Cardiac muscle cell (in vitro differentiated cells and primary cell): ENCODE measurements around the gene WDFY2. TPM values are rescaled to one million over a fixed set of nuclear protein-coding genes. Genes with fewer than 3 reads are reported as not detected.

ENCODE experiments used
- DNase-seq, 2 donors: peaks; one replicate each; pipeline versions ENCODE4 v3.0.0 to v3.0.0-alpha.2; 2010 to 2017; ENCODE audit warnings: low read depth in 1 of 2, low spot score in 1 of 2
- H3K27ac ChIP-seq: fragments of 200-600 bp; sonication (generic); 2 replicates; pipeline ENCODE4 v1.5.1; 2016
- H3K27me3 ChIP-seq: fragments of 200-600 bp; sonication (generic); 2 replicates; pipeline ENCODE4 v1.6.0; 2016; ENCODE audit warnings: control low read depth
- H3K36me3 ChIP-seq: fragments of 200-600 bp; sonication (generic); 2 replicates; pipeline ENCODE4 v1.5.1; 2016; ENCODE audit warnings: control low read depth
- H3K4me1 ChIP-seq: fragments of 200-600 bp; sonication (generic); 2 replicates; pipeline ENCODE4 v1.8.1; 2017; ENCODE audit warnings: low read depth, mild to moderate bottlenecking, mixed run types
- H3K4me3 ChIP-seq: fragments of 200-600 bp; sonication (generic); 2 replicates; pipeline ENCODE4 v1.5.1; 2016; ENCODE audit warnings: mild to moderate bottlenecking
- H3K9me3 ChIP-seq: fragments of 200-600 bp; sonication (generic); 2 replicates; pipeline ENCODE4 v1.5.1; 2017; ENCODE audit warnings: low read depth, mild to moderate bottlenecking, control low read depth
- CTCF ChIP-seq: IDR thresholded peaks from 2 replicates; pipeline ENCODE4 v1.5.1; 2012; ENCODE audit warnings: low read depth, mild to moderate bottlenecking, low read length
- polyA plus RNA-seq: library from polyadenylated mRNA; unstranded; fragments of >200 nt; fragmentation: Nextera tagmentation; extraction: Ambion mirVana; gene quantifications from 2 replicates; pipeline ENCODE4 v1.2.1, GENCODE V29; 2016
- total RNA-seq: library from RNA; depleted of rRNA; stranded (reverse); fragments of >200 nt; gene quantifications from 2 replicates; pipeline ENCODE4 v1.2.3, GENCODE V29; 2016

The WDFY2 gene
- total and polyA plus RNA-seq, 2 experiments from 2014 or later, result 9.1 to 20.4 TPM

- peaks cover 4% of the 10 kb centered on the region for H3K36me3 ChIP-seq
- no peaks in the 10 kb centered on the region for H3K9me3 ChIP-seq
- no peaks in the 10 kb centered on the region for H3K27me3 ChIP-seq
- no peaks in the 10 kb centered on the region for H3K4me1 ChIP-seq
- peak in 1 of 2 donors; percentile 14 for DNase-seq
- TF ChIP-seq CTCF, result no peak
- H3K4me3 ChIP-seq, result no peak overlapping the region
- no peak overlapping the region for H3K27ac ChIP-seq
Measured at GRCh38 chr13:51727634-51728274, 143.5 kb downstream of the WDFY2 start.

- Histone ChIP-seq H3K9me3 (no peaks in the 10 kb centered on the region), H3K4me3 (no peak overlapping the region), H3K4me1 (no peaks in the 10 kb centered on the region), H3K27me3 (no peaks in the 10 kb centered on the region), H3K27ac (no peak overlapping the region), H3K36me3 (peaks cover 4% of the 10 kb centered on the region)
- TF ChIP-seq CTCF, result no peak
- DNase-seq, result no peak
Measured at GRCh38 chr13:51728275-51728673, 144.0 kb downstream of the WDFY2 start.

GRCh38 chr13:51728972-51729371, 144.7 kb downstream of the WDFY2 start:
- Histone ChIP-seq H3K36me3 (peaks cover 4% of the 10 kb centered on the region), H3K27ac (no peak overlapping the region), H3K27me3 (no peaks in the 10 kb centered on the region), H3K4me3 (no peak overlapping the region), H3K9me3 (no peaks in the 10 kb centered on the region), H3K4me1 (no peaks in the 10 kb centered on the region)
- DNase-seq, result peak in 1 of 2 donors; percentile 91
- TF ChIP-seq CTCF, result peak; percentile 3

- no peak overlapping the region for H3K27ac ChIP-seq
- H3K27me3 ChIP-seq, result no peaks in the 10 kb centered on the region
- TF ChIP-seq CTCF, result no peak
- no peak overlapping the region for H3K4me3 ChIP-seq
- peaks cover 4% of the 10 kb centered on the region for H3K36me3 ChIP-seq
- peak in 1 of 2 donors; percentile 88 for DNase-seq
- no peaks in the 10 kb centered on the region for H3K9me3 ChIP-seq
- no peaks in the 10 kb centered on the region for H3K4me1 ChIP-seq
Measured at GRCh38 chr13:51729866-51730553, 145.7 kb downstream of the WDFY2 start.

GRCh38 chr13:51730927-51731326, 146.7 kb downstream of the WDFY2 start:
- no peaks in the 10 kb centered on the region for H3K9me3 ChIP-seq
- H3K36me3 ChIP-seq, result peaks cover 4% of the 10 kb centered on the region
- H3K4me1 ChIP-seq, result no peaks in the 10 kb centered on the region
- no peak overlapping the region for H3K27ac ChIP-seq
- H3K27me3 ChIP-seq, result no peaks in the 10 kb centered on the region
- no peak for DNase-seq
- no peak overlapping the region for H3K4me3 ChIP-seq
- TF ChIP-seq CTCF, result no peak
